Liver (tissue), 9 donors: ENCODE data around the gene GLIS1. TPM values are rescaled to one million over a fixed set of nuclear protein-coding genes. Genes with fewer than 3 reads are reported as not detected.

Source experiments
- DNase-seq: peaks from one replicate; pipeline ENCODE4 v3.0.0-alpha.2; 2017; ENCODE audit warnings: low spot score
- H3K27ac ChIP-seq, 2 donors: one replicate each; pipeline ENCODE4 v1.7.0; 2013; ENCODE audit warnings: inconsistent platforms in 2 of 2, low read length in 2 of 2, control low read depth in 1 of 2, low read depth in 1 of 2, mild to moderate bottlenecking in 1 of 2
- H3K27me3 ChIP-seq, 4 donors: one replicate each; pipeline versions ENCODE4 v1.6.1 to v1.7.0; 2013; ENCODE audit warnings: low read length in 3 of 4, inconsistent platforms in 1 of 4, mild to moderate bottlenecking in 1 of 4, moderate library complexity in 1 of 4; ENCODE audit not compliant: control insufficient read depth in 4 of 4, insufficient read depth in 4 of 4
- H3K36me3 ChIP-seq, 4 donors: one replicate each; pipeline versions ENCODE4 v1.6.1 to v1.7.0; 2013; ENCODE audit warnings: low read length in 3 of 4, mild to moderate bottlenecking in 3 of 4, low read depth in 1 of 4, moderate library complexity in 1 of 4; ENCODE audit not compliant: control insufficient read depth in 4 of 4, insufficient read depth in 3 of 4
- H3K4me1 ChIP-seq, 4 donors: one replicate each; pipeline versions ENCODE4 v1.6.1 to v1.7.0; 2013; ENCODE audit warnings: low read length in 3 of 4, mild to moderate bottlenecking in 3 of 4, moderate library complexity in 1 of 4; ENCODE audit not compliant: control insufficient read depth in 4 of 4, insufficient read depth in 4 of 4
- H3K4me3 ChIP-seq, 3 donors: one replicate each; pipeline versions ENCODE4 v1.6.1 to v1.7.0; 2013; ENCODE audit warnings: low read length in 3 of 3, control low read depth in 1 of 3, low read depth in 1 of 3, mild to moderate bottlenecking in 1 of 3
- H3K9ac ChIP-seq, 2 donors: one replicate each; pipeline ENCODE4 v1.7.0; 2013; ENCODE audit warnings: low read length in 2 of 2, mild to moderate bottlenecking in 2 of 2, moderate library complexity in 2 of 2, control low read depth in 1 of 2, low read depth in 1 of 2
- H3K9me3 ChIP-seq, 4 donors: one replicate each; pipeline versions ENCODE4 v1.6.1 to v1.7.0; 2013; ENCODE audit warnings: low read length in 3 of 4; ENCODE audit not compliant: control insufficient read depth in 4 of 4
- ATF3 ChIP-seq: IDR thresholded peaks from 2 replicates; pipeline ENCODE4 v1.6.1; 2016; ENCODE audit warnings: antibody characterized with exemption
- CTCF ChIP-seq: fragments of 150-350 bp; IDR thresholded peaks from 2 replicates; pipeline ENCODE4 v1.5.1; 2017; ENCODE audit warnings: improper control_type of control experiment, low read depth, low read length; ENCODE audit not compliant: missing input control
- EGR1 ChIP-seq, 2 donors: IDR thresholded peaks; 2 replicates each; pipeline ENCODE4 v1.6.1; 2016 to 2018; ENCODE audit warnings: antibody characterized with exemption in 2 of 2, low read depth in 2 of 2
- FOXA1 ChIP-seq: IDR thresholded peaks from 2 replicates; pipeline ENCODE4 v1.6.1; 2016; ENCODE audit warnings: antibody characterized with exemption
- FOXA2 ChIP-seq: IDR thresholded peaks from 2 replicates; pipeline ENCODE4 v1.6.1; 2016; ENCODE audit warnings: antibody characterized with exemption
- GABPA ChIP-seq, 2 donors: IDR thresholded peaks in 1 of 2; conservative IDR thresholded peaks in 1 of 2; 2 replicates each; pipeline ENCODE4 v1.6.1; 2016; ENCODE audit warnings: antibody characterized with exemption in 2 of 2, mild to moderate bottlenecking in 1 of 2, moderate library complexity in 1 of 2
- HNF4A ChIP-seq, 2 donors: conservative IDR thresholded peaks; 2 replicates each; pipeline ENCODE4 v1.6.1; 2016; ENCODE audit warnings: antibody characterized with exemption in 2 of 2, mild to moderate bottlenecking in 2 of 2
- HNF4G ChIP-seq: IDR thresholded peaks from 2 replicates; pipeline ENCODE4 v1.6.1; 2016; ENCODE audit warnings: antibody characterized with exemption
- JUND ChIP-seq, 2 donors: IDR thresholded peaks; 2 replicates each; pipeline ENCODE4 v1.6.1; 2016; ENCODE audit warnings: antibody characterized with exemption in 2 of 2
- MAX ChIP-seq: IDR thresholded peaks from 2 replicates; pipeline ENCODE4 v1.6.1; 2016; ENCODE audit warnings: antibody characterized with exemption
- NR2F2 ChIP-seq: IDR thresholded peaks from 2 replicates; pipeline ENCODE4 v1.6.1; 2016; ENCODE audit warnings: antibody characterized with exemption
- RAD21 ChIP-seq, 2 donors: IDR thresholded peaks; 2 replicates each; pipeline ENCODE4 v1.6.1; 2016; ENCODE audit warnings: antibody characterized with exemption in 2 of 2, mild to moderate bottlenecking in 2 of 2
- REST ChIP-seq: IDR thresholded peaks from 2 replicates; pipeline ENCODE4 v1.6.1; 2016; ENCODE audit warnings: antibody characterized with exemption, mild to moderate bottlenecking
- RXRA ChIP-seq, 2 donors: IDR thresholded peaks; 2 replicates each; pipeline ENCODE4 v1.6.1; 2017 to 2018; ENCODE audit warnings: antibody characterized with exemption in 2 of 2, mild to moderate bottlenecking in 1 of 2
- SP1 ChIP-seq: IDR thresholded peaks from 2 replicates; pipeline ENCODE4 v1.6.1; 2018; ENCODE audit warnings: antibody characterized with exemption, mild to moderate bottlenecking
- TAF1 ChIP-seq: conservative IDR thresholded peaks from 2 replicates; pipeline ENCODE4 v1.6.1; 2016; ENCODE audit warnings: antibody characterized with exemption, mild to moderate bottlenecking
- YY1 ChIP-seq: IDR thresholded peaks from 2 replicates; pipeline ENCODE4 v1.6.1; 2016; ENCODE audit warnings: antibody characterized with exemption, mild to moderate bottlenecking
- ZBTB33 ChIP-seq: IDR thresholded peaks from 2 replicates; pipeline ENCODE4 v1.6.1; 2016; ENCODE audit warnings: antibody characterized with exemption
- WGBS: extraction: QIAGEN DNeasy Blood & Tissue Kit; methylation state at CpG from one replicate; pipeline ENCODE4 v1.1.7; 2013; 5-methylcytosine and 5-hydroxymethylcytosine counted together
- polyA plus RNA-seq, 2 donors: library from polyadenylated mRNA; stranded (reverse) in 1 of 2; unstranded in 1 of 2; fragments of 200-250 nt in 1 of 2; fragments of >200 nt in 1 of 2; fragmentation: Nextera tagmentation in 1 of 2; extraction: Ambion mirVana in 1 of 2; gene quantifications; one replicate each; pipeline versions ENCODE4 v1.2.1 to v1.2.3, GENCODE V29; 2013 to 2015
- total RNA-seq, 2 donors: library from RNA; depleted of rRNA; stranded (reverse); fragments of >200 nt; gene quantifications; one replicate each; pipeline ENCODE4 v1.2.3, GENCODE V29; 2014
- donor health status: healthy.
- donor health status: healthy.
- donor health status: healthy.
- donor health status: healthy.
- donor health status: healthy.

GLIS1 gene
- total and polyA plus RNA-seq, 4 donors, result under 0.01 to 0.05 TPM; not detected in 2

- no peaks in the 10 kb centered on the region for H3K4me1 ChIP-seq
- H3K36me3 ChIP-seq, result no peaks in the 10 kb centered on the region
- H3K9ac ChIP-seq, result no peak overlapping the region
- no peak overlapping the region for H3K27ac ChIP-seq
- no peaks in the 10 kb centered on the region for H3K9me3 ChIP-seq
- no peak overlapping the region for H3K4me3 ChIP-seq
- peaks cover 0 to 2% (median 0%) of the 10 kb centered on the region in 4 donors for H3K27me3 ChIP-seq
- TF ChIP-seq MAX, result no peak
- no peak for TF ChIP-seq RAD21 (IDR thresholded peaks at IDR 0.05)
- TF ChIP-seq JUND (IDR thresholded peaks at IDR 0.05), result no peak
- no peak for TF ChIP-seq TAF1
- no peak for TF ChIP-seq GABPA (IDR thresholded peaks at IDR 0.05 in 1 of 2, conservative IDR thresholded peaks at IDR 0.05 in 1 of 2)
- no peak for TF ChIP-seq FOXA1
- WGBS, result 81% methylated on average over 3 of the region's 3 CpGs
- DNase-seq, result no peak
These were observed 265.5 kb downstream of the GLIS1 start for GRCh38 chr1:53473463-53473862.

- DNase-seq, result no peak
- H3K27ac ChIP-seq, result no peak overlapping the region
- H3K27me3 ChIP-seq, result no peaks in the 10 kb centered on the region
- WGBS, result 96% methylated on average over 9 of the region's 9 CpGs
- H3K36me3 ChIP-seq, result no peaks in the 10 kb centered on the region
- no peak overlapping the region for H3K4me3 ChIP-seq
- H3K4me1 ChIP-seq, result no peaks in the 10 kb centered on the region
- H3K9ac ChIP-seq, result no peak overlapping the region
- no peaks in the 10 kb centered on the region for H3K9me3 ChIP-seq
- TF ChIP-seq EGR1 (IDR thresholded peaks at IDR 0.05; ENCODE audit: low read depth in 2 of 2), result no peak
- no peak for TF ChIP-seq MAX
- no peak for TF ChIP-seq YY1
- no peak for TF ChIP-seq FOXA1
- TF ChIP-seq ATF3, result no peak
- no peak for TF ChIP-seq JUND (IDR thresholded peaks at IDR 0.05)
- no peak for TF ChIP-seq NR2F2
- TF ChIP-seq FOXA2, result no peak
- TF ChIP-seq TAF1, result no peak
- no peak for TF ChIP-seq RXRA (IDR thresholded peaks at IDR 0.05)
- TF ChIP-seq REST, result no peak
- no peak for TF ChIP-seq RAD21 (IDR thresholded peaks at IDR 0.05)
- no peak for TF ChIP-seq HNF4A (conservative IDR thresholded peaks at IDR 0.05)
- TF ChIP-seq ZBTB33, result no peak
- TF ChIP-seq GABPA (IDR thresholded peaks at IDR 0.05 in 1 of 2, conservative IDR thresholded peaks at IDR 0.05 in 1 of 2), result no peak
- no peak for TF ChIP-seq HNF4G
- no peak for TF ChIP-seq SP1
- no peak for TF ChIP-seq CTCF
These were observed 268.0 kb downstream of the GLIS1 start for GRCh38 chr1:53471000-53471399.
